SK-N-SH treated with all-trans-retinoic acid at 6 μM for 48 hours (cell line): ENCODE data around the gene ARHGAP10.
"Not testable (repeated sequence)": the region's sequence is repeated elsewhere in the genome, so short reads cannot be mapped to it uniquely, and the experiment has no call there.

Experiments
- ATAC-seq: fragments of 200-7000 bp; cut with Tn5 transposase; 3 replicates; pipeline ENCODE4 v1.9.1; 2020; ENCODE audit warnings: mild to moderate bottlenecking, moderate library complexity
- ARNTL ChIP-seq: fragments of 450-650 bp; formaldehyde crosslinking; IDR thresholded peaks from 2 replicates; pipeline ENCODE4 v1.5.0; 2020; ENCODE audit warnings: low read depth, mild to moderate bottlenecking, moderate library complexity, borderline replicate concordance
- BACH2 ChIP-seq: fragments of 250-450 bp; sonication (Bioruptor Pico); IDR thresholded peaks from 2 replicates; pipeline ENCODE4 v1.9.0; 2021; ENCODE audit warnings: mild to moderate bottlenecking, borderline replicate concordance
- CSDC2 ChIP-seq: fragments of 250-450 bp; sonication (Bioruptor Pico); IDR thresholded peaks from 2 replicates; pipeline ENCODE4 v1.5.0; 2020; ENCODE audit warnings: mild to moderate bottlenecking, moderate library complexity
- CSRNP3 ChIP-seq: fragments of 250-450 bp; sonication (Bioruptor Pico); IDR thresholded peaks from 2 replicates; pipeline ENCODE4 v1.5.1; 2021; ENCODE audit warnings: mild to moderate bottlenecking, moderate library complexity
- ESRRG ChIP-seq: fragments of 250-450 bp; sonication (Bioruptor Pico); IDR thresholded peaks from 2 replicates; pipeline ENCODE4 v1.6.1; 2021; ENCODE audit warnings: mild to moderate bottlenecking
- GLIS3 ChIP-seq: fragments of 250-450 bp; sonication (Bioruptor Pico); IDR thresholded peaks from 2 replicates; pipeline ENCODE4 v1.5.0; 2020; ENCODE audit warnings: mild to moderate bottlenecking, moderate library complexity
- ISL1 ChIP-seq: fragments of 250-450 bp; sonication (Bioruptor Pico); IDR thresholded peaks from 2 replicates; pipeline ENCODE4 v2.1.2; 2022; ENCODE audit warnings: mild to moderate bottlenecking, moderate library complexity
- OSR1 ChIP-seq: fragments of 250-450 bp; sonication (Bioruptor Pico); IDR thresholded peaks from 2 replicates; pipeline ENCODE4 v1.8.0; 2022; ENCODE audit warnings: moderate library complexity, mild to moderate bottlenecking, inconsistent platforms
- PATZ1 ChIP-seq: fragments of 250-450 bp; sonication (Bioruptor Pico); IDR thresholded peaks from 2 replicates; pipeline ENCODE4 v1.8.0; 2020; ENCODE audit warnings: mild to moderate bottlenecking, moderate library complexity, borderline replicate concordance
- POU6F1 ChIP-seq: fragments of 250-450 bp; sonication (Bioruptor Pico); IDR thresholded peaks from 2 replicates; pipeline ENCODE4 v1.8.0; 2021; ENCODE audit warnings: low read depth, mild to moderate bottlenecking, moderate library complexity, borderline replicate concordance
- PPARA ChIP-seq: fragments of 250-450 bp; sonication (Bioruptor Pico); IDR thresholded peaks from 2 replicates; pipeline ENCODE4 v1.5.0; 2020; ENCODE audit warnings: mild to moderate bottlenecking, borderline replicate concordance
- RARB ChIP-seq: fragments of 250-450 bp; sonication (Bioruptor Pico); IDR thresholded peaks from 2 replicates; pipeline ENCODE4 v1.8.0; 2021; ENCODE audit warnings: mild to moderate bottlenecking, moderate library complexity
- SNAI2 ChIP-seq: fragments of 250-450 bp; sonication (Bioruptor Pico); IDR thresholded peaks from 2 replicates; pipeline ENCODE4 v1.5.0; 2020; ENCODE audit warnings: mild to moderate bottlenecking, moderate library complexity
- TOX ChIP-seq: fragments of 250-450 bp; sonication (Bioruptor Pico); IDR thresholded peaks from 2 replicates; pipeline ENCODE4 v1.8.0; 2021; ENCODE audit warnings: mild to moderate bottlenecking, moderate library complexity, borderline replicate concordance
- TSHZ2 ChIP-seq: fragments of 250-450 bp; sonication (Bioruptor Pico); IDR thresholded peaks from 2 replicates; pipeline ENCODE4 v1.5.0; 2020; ENCODE audit warnings: mild to moderate bottlenecking, moderate library complexity
- ZFP3 ChIP-seq: fragments of 250-450 bp; sonication (Bioruptor Pico); IDR thresholded peaks from 2 replicates; pipeline ENCODE4 v1.5.0; 2020; ENCODE audit warnings: mild to moderate bottlenecking, moderate library complexity
- ZFP30 ChIP-seq: fragments of 450-650 bp; formaldehyde crosslinking; IDR thresholded peaks from 2 replicates; pipeline ENCODE4 v1.5.0; 2022; ENCODE audit warnings: mild to moderate bottlenecking, moderate library complexity
- ZNF565 ChIP-seq: fragments of 450-650 bp; formaldehyde crosslinking; conservative IDR thresholded peaks from 2 replicates; pipeline ENCODE4 v1.5.0; 2020; ENCODE audit warnings: low read depth, mild to moderate bottlenecking, moderate library complexity
- ZNF70 ChIP-seq: fragments of 450-650 bp; formaldehyde crosslinking; IDR thresholded peaks from 2 replicates; pipeline ENCODE4 v1.5.0; 2020; ENCODE audit warnings: mild to moderate bottlenecking, moderate library complexity
- ZNF8 ChIP-seq: fragments of 450-650 bp; formaldehyde crosslinking; IDR thresholded peaks from 2 replicates; pipeline ENCODE4 v1.5.0; 2020; ENCODE audit warnings: mild to moderate bottlenecking, moderate library complexity

Gene ARHGAP10

GRCh38 chr4:148079961-148080360, 348.1 kb downstream of the ARHGAP10 start:
- TF ChIP-seq CSDC2 (CRISPR knock-in tag) = no peak
- TF ChIP-seq GLIS3 (CRISPR knock-in tag) = no peak
- no peak for TF ChIP-seq ZNF8 (CRISPR knock-in tag)
- no peak for TF ChIP-seq ZFP3 (CRISPR knock-in tag)
- TF ChIP-seq CSRNP3 (CRISPR knock-in tag) = no peak
- no peak for TF ChIP-seq SNAI2 (CRISPR knock-in tag)
- no peak for TF ChIP-seq ZNF565 (CRISPR knock-in tag)
- TF ChIP-seq OSR1 (CRISPR knock-in tag) = no peak
- TF ChIP-seq TSHZ2 = no peak
- no peak for TF ChIP-seq ARNTL
- no peak for TF ChIP-seq PATZ1 (CRISPR knock-in tag)
- TF ChIP-seq ZFP30 (CRISPR knock-in tag) = no peak
- TF ChIP-seq ESRRG (CRISPR knock-in tag) = no peak
- no peak for TF ChIP-seq RARB (CRISPR knock-in tag)
- no peak for TF ChIP-seq PPARA
- no peak for TF ChIP-seq POU6F1 (CRISPR knock-in tag)
- no peak for TF ChIP-seq ZNF70 (CRISPR knock-in tag)
- ATAC-seq = no peak

GRCh38 chr4:148081267-148081666, 349.4 kb downstream of the ARHGAP10 start:
- no peak for ATAC-seq
- TF ChIP-seq CSDC2 (CRISPR knock-in tag) (no peak), BACH2 (CRISPR knock-in tag) (no peak)

GRCh38 chr4:148081745-148082144, 349.9 kb downstream of the ARHGAP10 start:
- ATAC-seq = no peak
- TF ChIP-seq ZNF565 (CRISPR knock-in tag) (no peak), ISL1 (CRISPR knock-in tag) (no peak), TSHZ2 (no peak), CSDC2 (CRISPR knock-in tag) (no peak), GLIS3 (CRISPR knock-in tag) (no peak), POU6F1 (CRISPR knock-in tag) (no peak), TOX (CRISPR knock-in tag) (no peak), ZFP30 (CRISPR knock-in tag) (no peak), ARNTL (no peak)

GRCh38 chr4:148083073-148083472, 351.2 kb downstream of the ARHGAP10 start:
- not testable (repeated sequence) for ATAC-seq
